HUES64 (cell line): Measurements from ENCODE around the gene ICOS.

Experiments used
- H3K27ac ChIP-seq: 2 replicates; pipeline ENCODE4 v1.7.0; 2013; ENCODE audit warnings: low read depth, low read length, inconsistent platforms
- H3K27me3 ChIP-seq: 2 replicates; pipeline ENCODE4 v1.6.1; 2013; ENCODE audit warnings: mild to moderate bottlenecking, low read length; ENCODE audit not compliant: insufficient read depth
- H3K36me3 ChIP-seq: 2 replicates; pipeline ENCODE4 v1.6.1; 2013; ENCODE audit warnings: mild to moderate bottlenecking, low read length; ENCODE audit not compliant: insufficient read depth
- H3K4me1 ChIP-seq: 2 replicates; pipeline ENCODE4 v1.6.1; 2013; ENCODE audit warnings: mild to moderate bottlenecking, low read length, moderate library complexity; ENCODE audit not compliant: insufficient read depth
- H3K4me3 ChIP-seq: 2 replicates; pipeline ENCODE4 v1.5.1; 2013; ENCODE audit warnings: mild to moderate bottlenecking, low read length, moderate library complexity
- H3K9ac ChIP-seq: 2 replicates; pipeline ENCODE4 v1.6.1; 2013; ENCODE audit warnings: mild to moderate bottlenecking, low read depth, low read length
- H3K9me3 ChIP-seq: 2 replicates; pipeline ENCODE4 v1.6.1; 2013; ENCODE audit warnings: low read depth, low read length; ENCODE audit not compliant: insufficient read depth
- whole genome bisulfite sequencing: fragments of 150-250, 120-280 bp; methylation state at CpG from one replicate; pipeline ENCODE4 v1.1.7; 2013; ENCODE audit warnings: missing lambda C conversion rate; 5-methylcytosine and 5-hydroxymethylcytosine counted together

The ICOS gene

GRCh38 chr2:204010628-204011560 is 74.3 kb downstream of the ICOS start:
- Histone ChIP-seq H3K9ac (no peak overlapping the region), H3K27me3 (no peaks in the 10 kb centered on the region), H3K4me1 (no peaks in the 10 kb centered on the region), H3K9me3 (no peaks in the 10 kb centered on the region), H3K4me3 (no peak overlapping the region), H3K27ac (no peak overlapping the region), H3K36me3 (no peaks in the 10 kb centered on the region)
- 83% methylated on average over 4 of the region's 4 CpGs for WGBS
